HG02588 (cell line): ENCODE results near the gene DBH.

Source experiments
- ATAC-seq: cut with Tn5 transposase; IDR thresholded peaks from one replicate; pipeline ENCODE4 v1.9.1; 2021; ENCODE audit warnings: mild to moderate bottlenecking, moderate library complexity; ENCODE audit not compliant: unreplicated experiment

The DBH gene

GRCh38 chr9:133696071-133696472, 59.9 kb downstream of the DBH start:
- no peak for ATAC-seq

GRCh38 chr9:133699546-133699945, 63.4 kb downstream of the DBH start:
- no peak for ATAC-seq

- ATAC-seq, result no peak
These were observed 64.7 kb downstream of the DBH start for GRCh38 chr9:133700819-133701320.

GRCh38 chr9:133701321-133701980, 65.3 kb downstream of the DBH start:
- no peak for ATAC-seq

- no peak for ATAC-seq
These were observed 66.0 kb downstream of the DBH start for GRCh38 chr9:133701981-133702797.

GRCh38 chr9:133702798-133703590, 66.8 kb downstream of the DBH start:
- ATAC-seq, result no peak

- no peak for ATAC-seq
These were observed 67.6 kb downstream of the DBH start for GRCh38 chr9:133703591-133704399.

- no peak for ATAC-seq
These were observed 68.6 kb downstream of the DBH start for GRCh38 chr9:133704711-133705181.

GRCh38 chr9:133705576-133705975, 69.4 kb downstream of the DBH start:
- no peak for ATAC-seq

- no peak for ATAC-seq
These were observed 70.3 kb downstream of the DBH start for GRCh38 chr9:133706307-133707050.

GRCh38 chr9:133707065-133707762, 71.1 kb downstream of the DBH start:
- ATAC-seq, result no peak

- ATAC-seq, result no peak
These were observed 71.6 kb downstream of the DBH start for GRCh38 chr9:133707763-133708245.

- no peak for ATAC-seq
These were observed 72.3 kb downstream of the DBH start for GRCh38 chr9:133708246-133709014.
